ENCODE data around the gene PROS1.
"Not testable (repeated sequence)": the region's sequence is repeated elsewhere in the genome, so short reads cannot be mapped to it uniquely, and the experiment has no call there.

Gene PROS1

GRCh38 chr3:93979850-93980676 lies 6.4 kb upstream of the PROS1 start, which contains the start of gene ARL13B (continued):
- TF ChIP-seq PATZ1 (CRISPR knock-in tag; IDR thresholded peaks at IDR 0.05; ENCODE audit: borderline replicate concordance) (no peak), OSR1 (CRISPR knock-in tag; IDR thresholded peaks at IDR 0.05) (no peak), ZFP3 (CRISPR knock-in tag; IDR thresholded peaks at IDR 0.05) (no peak), RARB (CRISPR knock-in tag; IDR thresholded peaks at IDR 0.05) (no peak), CSRNP3 (CRISPR knock-in tag; IDR thresholded peaks at IDR 0.05) (no peak)

GRCh38 chr3:93969997-93970396 lies 3.7 kb downstream of the PROS1 start:
- TF ChIP-seq RARB (CRISPR knock-in tag; IDR thresholded peaks at IDR 0.05) (no peak), ZNF565 (CRISPR knock-in tag; conservative IDR thresholded peaks at IDR 0.05; ENCODE audit: low read depth) (no peak), OSR1 (CRISPR knock-in tag; IDR thresholded peaks at IDR 0.05) (no peak), ZNF8 (CRISPR knock-in tag; IDR thresholded peaks at IDR 0.05) (no peak), POU6F1 (CRISPR knock-in tag; IDR thresholded peaks at IDR 0.05; ENCODE audit: borderline replicate concordance, low read depth) (no peak), GLIS3 (CRISPR knock-in tag; IDR thresholded peaks at IDR 0.05) (no peak), CSRNP3 (CRISPR knock-in tag; IDR thresholded peaks at IDR 0.05) (no peak), TCF4 (CRISPR knock-in tag; IDR thresholded peaks at IDR 0.05; ENCODE audit: borderline replicate concordance) (no peak), TSHZ2 (CRISPR knock-in tag; IDR thresholded peaks at IDR 0.05) (no peak), ZFP3 (CRISPR knock-in tag; IDR thresholded peaks at IDR 0.05) (no peak)
- no peak for ATAC-seq

- no peak; the same call in 2 of the 3 replicates for ATAC-seq
- no peak for TF ChIP-seq ZNF8 (CRISPR knock-in tag; IDR thresholded peaks at IDR 0.05)
- no peak for TF ChIP-seq ARNTL (CRISPR knock-in tag; IDR thresholded peaks at IDR 0.05; ENCODE audit: borderline replicate concordance, low read depth)
- 0 out of 2 replicates have a peak, but pooled peaks have one; percentile 38 for TF ChIP-seq ZFP3 (CRISPR knock-in tag; IDR thresholded peaks at IDR 0.05)
Measured at GRCh38 chr3:93969443-93969842, 4.3 kb downstream of the PROS1 start.

GRCh38 chr3:93965106-93965505 lies 8.6 kb downstream of the PROS1 start:
- not testable (repeated sequence) for ATAC-seq

GRCh38 chr3:93962798-93963197 lies 10.9 kb downstream of the PROS1 start:
- TF ChIP-seq CSDC2 (CRISPR knock-in tag; IDR thresholded peaks at IDR 0.05): no peak
- no peak for TF ChIP-seq RARB (CRISPR knock-in tag; IDR thresholded peaks at IDR 0.05)
- TF ChIP-seq CSRNP3 (CRISPR knock-in tag; IDR thresholded peaks at IDR 0.05): no peak
- no peak for TF ChIP-seq ZFP30 (CRISPR knock-in tag; IDR thresholded peaks at IDR 0.05)

More at GRCh38 chr3:93962798-93963197, 10.9 kb downstream of the PROS1 start:
- ATAC-seq: no peak
